Heart right ventricle (tissue), 16 donors: ENCODE results near the gene COL5A1. TPM values are rescaled to one million over a fixed set of nuclear protein-coding genes. Genes with fewer than 3 reads are reported as not detected.

Source experiments
- ATAC-seq, 8 donors: fragments of 200-7000 bp; cut with Tn5 transposase; one replicate each; pipeline ENCODE4 v1.9.1; 2020; ENCODE audit warnings: mild to moderate bottlenecking in 8 of 8, moderate library complexity in 8 of 8, moderate number of reproducible peaks in 1 of 8
- DNase-seq, 2 donors: peaks; one replicate each; pipeline ENCODE4 v3.0.0-alpha.2; 2020
- H3K27ac ChIP-seq, 10 donors: fragments of 200-600 bp; sonication (generic) in 2 of 10; one replicate each; pipeline versions ENCODE4 v1.5.0 to v1.8.0; 2020 to 2022; ENCODE audit warnings: mild to moderate bottlenecking in 3 of 10
- H3K27me3 ChIP-seq, 7 donors: fragments of 200-600 bp; one replicate each; pipeline ENCODE4 v1.8.0; 2021 to 2022; ENCODE audit warnings: mild to moderate bottlenecking in 2 of 7
- H3K36me3 ChIP-seq, 9 donors: fragments of 200-600 bp; sonication (generic) in 1 of 9; one replicate each; pipeline versions ENCODE4 v1.5.0 to v1.8.0; 2020 to 2022; ENCODE audit warnings: mild to moderate bottlenecking in 2 of 9
- H3K4me1 ChIP-seq, 9 donors: fragments of 200-600 bp; sonication (generic) in 1 of 9; one replicate each; pipeline versions ENCODE4 v1.5.0 to v1.8.0; 2020 to 2022; ENCODE audit warnings: mild to moderate bottlenecking in 4 of 9
- H3K4me3 ChIP-seq, 10 donors: fragments of 200-600 bp; sonication (generic) in 2 of 10; one replicate each; pipeline versions ENCODE4 v1.5.0 to v1.8.0; 2020 to 2022; ENCODE audit warnings: mild to moderate bottlenecking in 7 of 10, moderate library complexity in 2 of 10
- H3K9me3 ChIP-seq, 11 donors: fragments of 200-600 bp in 10 of 11; sonication (generic) in 2 of 11; one replicate each; pipeline versions ENCODE4 v1.5.0 to v1.8.0; 2013 to 2022; ENCODE audit warnings: mild to moderate bottlenecking in 2 of 11, control low read depth in 1 of 11, moderate library complexity in 1 of 11
- WGBS, 2 donors: extraction: QIAGEN DNeasy Blood & Tissue Kit; methylation state at CpG; one replicate each; pipeline ENCODE4 v1.1.7; 2013; ENCODE audit warnings: inconsistent platforms in 1 of 2; 5-methylcytosine and 5-hydroxymethylcytosine counted together
- intact Hi-C, 10 donors: fragments of 100-400 bp; cut with DNase I; formaldehyde crosslinking; loops; one replicate each; pipeline versions ENCODE4 v1.11.1 to v1.14.2; 2022
- polyA plus RNA-seq, 2 donors: library from polyadenylated mRNA; stranded (reverse); fragments of 200-250 nt; gene quantifications; one replicate each; pipeline ENCODE4 v1.2.3, GENCODE V29; 2013
- total RNA-seq, 10 donors: library from RNA; stranded (reverse); fragmentation: NEBNext Ultra II Directional in 3 of 10; extraction: Animal tissue kit (Norgen Biotek cat#: 25700) in 3 of 10; gene quantifications; one replicate each; pipeline versions ENCODE4 v1.2.1 to v1.2.4, GENCODE V29; 2021 to 2023
- TF ChIP-seq, protein P1 (sequence below), 9 donors: fragments of 200-600 bp; sonication (generic) in 2 of 9; IDR thresholded peaks; one replicate each; pipeline versions ENCODE4 v1.5.0 to v1.8.0; 2021 to 2022; ENCODE audit warnings: antibody characterized with exemption in 9 of 9, mild to moderate bottlenecking in 5 of 9, moderate library complexity in 1 of 9
- donor health status: Arrhythmogenic right ventricular cardiomyopathy.
- donor health status: ischemic (EF 13 %, LVEDD 7.1; RV severe dilation, severe dysfunction).
- donor health status: healthy with polysubstance abuse.
- donor health status: DM: no; HTN: yes; CAD: no.
- donor health status: DM: no; HTN: no; CAD: no.
- donor health status: ischemic (EF 25% LVEDD 6.9; RV normal size, moderate dysfunction).
- donor health status: ischemic (EF 25% LVEDD 5.7; RV mildly dilated, moderate dysfunction).
- donor health status: healthy.
- donor health status: DM: yes; HTN: yes; CAD: no.
- donor health status: Ischemic cardiomyopathy.
- donor health status: ischemic (EF 35%, LVEDD 5.7; RV mildly dilated, moderate dysfunction).
- donor health status: nonischemic (EF 11% LVEDD 7.7; RV severe dilation, severe dysfunction).
- donor health status: DM: yes; HTN: yes; CAD: no.
- donor health status: PGD.
- donor health status: ischemic (EF 29% LVEDD 5.4; RV normal size, mild dysfunction).
- donor health status: nonischemic (EF 23%, LVEDD 6.1; RV moderate dilation, normal function).

COL5A1 gene
- total and polyA plus RNA-seq, 12 donors = 8.1 to 60.0 (median 13.3) TPM

DNA sequence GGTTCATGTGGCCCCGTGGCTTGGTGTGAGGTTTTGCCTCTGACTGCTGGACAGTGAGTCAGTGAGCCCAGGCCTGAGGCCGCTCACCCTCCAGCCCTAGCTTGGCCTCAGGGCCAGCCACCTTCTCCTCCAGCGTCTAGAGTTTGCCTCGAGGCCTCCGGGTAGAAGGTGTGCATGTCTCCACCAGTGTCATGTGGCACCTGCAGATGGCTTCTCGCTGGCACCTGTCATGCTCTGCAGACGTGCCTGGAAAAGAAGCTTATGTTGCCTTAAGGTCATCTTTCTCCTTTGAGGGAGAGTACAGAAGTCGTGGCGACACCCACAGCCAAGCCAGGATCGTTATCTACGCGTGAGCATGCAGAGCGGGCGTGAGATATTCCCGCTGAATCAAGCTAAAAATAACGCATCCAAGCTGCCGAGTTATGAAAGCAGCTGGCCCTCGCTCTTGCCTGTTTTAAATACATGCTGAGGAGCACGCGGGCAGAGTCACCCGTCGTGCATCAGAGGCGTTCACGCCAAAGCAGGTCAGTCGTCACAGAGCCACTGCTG is 159.3 kb downstream of the COL5A1 start:
- DNase-seq = peak; percentile 48 to 59
- Histone ChIP-seq H3K27me3 (no peaks in the 10 kb centered on the region), H3K36me3 (peaks cover 0 to 82% (median 0%) of the 10 kb centered on the region in 9 donors), H3K4me1 (peaks cover 0 to 9% (median 0%) of the 10 kb centered on the region in 9 donors), H3K27ac (peak overlapping the region in 5 of 10 donors; percentile 6 to 37 (median 34)), H3K4me3 (no peak overlapping the region), H3K9me3 (no peaks in the 10 kb centered on the region)
- ATAC-seq = peak; percentile 47 to 91 (median 76)
- TF ChIP-seq, protein P1, sequence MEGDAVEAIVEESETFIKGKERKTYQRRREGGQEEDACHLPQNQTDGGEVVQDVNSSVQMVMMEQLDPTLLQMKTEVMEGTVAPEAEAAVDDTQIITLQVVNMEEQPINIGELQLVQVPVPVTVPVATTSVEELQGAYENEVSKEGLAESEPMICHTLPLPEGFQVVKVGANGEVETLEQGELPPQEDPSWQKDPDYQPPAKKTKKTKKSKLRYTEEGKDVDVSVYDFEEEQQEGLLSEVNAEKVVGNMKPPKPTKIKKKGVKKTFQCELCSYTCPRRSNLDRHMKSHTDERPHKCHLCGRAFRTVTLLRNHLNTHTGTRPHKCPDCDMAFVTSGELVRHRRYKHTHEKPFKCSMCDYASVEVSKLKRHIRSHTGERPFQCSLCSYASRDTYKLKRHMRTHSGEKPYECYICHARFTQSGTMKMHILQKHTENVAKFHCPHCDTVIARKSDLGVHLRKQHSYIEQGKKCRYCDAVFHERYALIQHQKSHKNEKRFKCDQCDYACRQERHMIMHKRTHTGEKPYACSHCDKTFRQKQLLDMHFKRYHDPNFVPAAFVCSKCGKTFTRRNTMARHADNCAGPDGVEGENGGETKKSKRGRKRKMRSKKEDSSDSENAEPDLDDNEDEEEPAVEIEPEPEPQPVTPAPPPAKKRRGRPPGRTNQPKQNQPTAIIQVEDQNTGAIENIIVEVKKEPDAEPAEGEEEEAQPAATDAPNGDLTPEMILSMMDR (IDR thresholded peaks at IDR 0.05) = no peak
- intact Hi-C loops = no loop called here
- 38 to 58% methylated on average over 25 of the region's 25 CpGs for WGBS, 2 donors

- Histone ChIP-seq H3K27ac (no peak overlapping the region), H3K27me3 (no peaks in the 10 kb centered on the region), H3K4me3 (no peak overlapping the region), H3K36me3 (peaks cover 0 to 73% (median 0%) of the 10 kb centered on the region in 9 donors), H3K9me3 (no peaks in the 10 kb centered on the region), H3K4me1 (peaks cover 2 to 20% (median 7%) of the 10 kb centered on the region in 9 donors)
- no peak for ATAC-seq
- no peak for DNase-seq
- TF ChIP-seq, protein P1 (IDR thresholded peaks at IDR 0.05) = no peak
- 97% methylated on average over 17 of the region's 17 CpGs for WGBS, 2 donors
- intact Hi-C loops = no loop called here
These were observed 160.7 kb downstream of the COL5A1 start for GRCh38 chr9:134802216-134802795.

- no peak overlapping the region for H3K4me3 ChIP-seq
- ATAC-seq (no peak), DNase-seq (no peak)
- intact Hi-C loops = no loop called here
- H3K9me3 ChIP-seq = no peaks in the 10 kb centered on the region
- TF ChIP-seq, protein P1 (IDR thresholded peaks at IDR 0.05) = no peak
- no peak overlapping the region for H3K27ac ChIP-seq
- 94 to 98% methylated on average over 7 of the region's 7 CpGs for WGBS, 2 donors
- H3K27me3 ChIP-seq = no peaks in the 10 kb centered on the region
- peaks cover 8 to 36% (median 21%) of the 10 kb centered on the region in 9 donors for H3K4me1 ChIP-seq
- peaks cover 0 to 57% (median 0%) of the 10 kb centered on the region in 9 donors for H3K36me3 ChIP-seq
These were observed 163.3 kb downstream of the COL5A1 start for GRCh38 chr9:134804871-134805270.

GRCh38 chr9:134807716-134808446 is 166.3 kb downstream of the COL5A1 start:
- intact Hi-C loops = no loop called here
- Histone ChIP-seq H3K4me3 (no peak overlapping the region), H3K27ac (peak overlapping the region in 7 of 10 donors; percentile 3 to 64 (median 31)), H3K9me3 (no peaks in the 10 kb centered on the region), H3K4me1 (peaks cover 8 to 38% (median 22%) of the 10 kb centered on the region in 9 donors), H3K27me3 (no peaks in the 10 kb centered on the region), H3K36me3 (peaks cover 0 to 58% (median 0%) of the 10 kb centered on the region in 9 donors)
- DNase-seq = peak in 1 of 2 donors; percentile 43
- ATAC-seq = peak in 7 of 8 donors; percentile 51 to 87 (median 79)
- TF ChIP-seq, protein P1 (IDR thresholded peaks at IDR 0.05) = no peak
- 49 to 50% methylated on average over 9 of the region's 9 CpGs for WGBS, 2 donors
